Cardiac fibroblast (primary cell): ENCODE results near the gene CCDC194.

Source experiments
- DNase-seq, 2 donors: peaks; one replicate each; pipeline versions ENCODE4 v3.0.0 to v3.0.0-alpha.2; 2010; ENCODE audit warnings: low read depth in 2 of 2
- H3K4me3 ChIP-seq, 2 donors: replicated peaks in 1 of 2; 1 replicate in 1 of 2; 2 replicates in 1 of 2; pipeline ENCODE4 v1.5.1; 2011; ENCODE audit warnings: low read depth in 2 of 2, low read length in 2 of 2, mild to moderate bottlenecking in 2 of 2, moderate library complexity in 1 of 2
- TF ChIP-seq, protein P1 (sequence below): IDR thresholded peaks from one replicate; pipeline ENCODE4 v1.5.1; 2011; ENCODE audit warnings: low read depth, mild to moderate bottlenecking, low read length, inconsistent platforms

CCDC194 gene

DNA sequence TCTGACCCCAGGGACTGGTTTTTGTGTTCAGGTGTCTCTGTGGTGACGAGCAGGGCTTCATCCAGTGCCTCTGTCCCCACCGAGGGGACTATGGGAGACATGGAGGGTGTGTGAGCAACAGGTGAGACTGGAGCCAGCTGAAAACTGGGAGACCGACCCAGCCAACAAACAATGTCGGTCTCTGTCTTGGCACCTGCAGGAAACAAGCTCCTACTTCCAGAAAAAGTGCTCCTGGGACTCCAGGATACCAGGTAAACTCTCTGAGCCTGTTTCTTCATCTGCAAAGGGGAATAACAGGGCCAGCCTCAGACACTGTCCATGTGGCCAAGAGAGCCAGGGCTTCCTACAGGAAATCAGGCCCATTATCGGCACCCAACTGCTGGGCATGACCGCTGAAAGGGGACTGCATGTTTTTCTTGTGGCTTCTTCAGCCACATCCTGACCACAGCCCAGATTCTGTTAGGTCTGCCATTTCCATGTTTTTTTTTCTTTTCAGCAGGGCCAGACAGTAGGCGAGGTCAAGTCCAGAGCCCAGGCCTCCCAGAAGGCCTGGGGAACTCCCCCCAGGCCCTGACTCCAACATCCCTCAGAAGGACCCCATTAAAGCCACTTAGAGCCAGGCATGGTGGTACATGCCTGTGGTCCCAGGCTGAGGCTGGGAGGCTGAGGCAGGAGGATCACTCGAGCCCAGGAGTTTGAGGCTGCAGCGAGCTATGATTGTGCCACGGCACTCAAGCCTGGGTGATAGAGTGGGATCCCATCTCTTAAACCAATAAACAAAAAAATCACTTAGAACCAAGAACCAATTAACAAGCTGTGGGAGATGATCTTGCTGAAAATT is 12.3 kb upstream of the CCDC194 start:
- TF ChIP-seq, protein P1, sequence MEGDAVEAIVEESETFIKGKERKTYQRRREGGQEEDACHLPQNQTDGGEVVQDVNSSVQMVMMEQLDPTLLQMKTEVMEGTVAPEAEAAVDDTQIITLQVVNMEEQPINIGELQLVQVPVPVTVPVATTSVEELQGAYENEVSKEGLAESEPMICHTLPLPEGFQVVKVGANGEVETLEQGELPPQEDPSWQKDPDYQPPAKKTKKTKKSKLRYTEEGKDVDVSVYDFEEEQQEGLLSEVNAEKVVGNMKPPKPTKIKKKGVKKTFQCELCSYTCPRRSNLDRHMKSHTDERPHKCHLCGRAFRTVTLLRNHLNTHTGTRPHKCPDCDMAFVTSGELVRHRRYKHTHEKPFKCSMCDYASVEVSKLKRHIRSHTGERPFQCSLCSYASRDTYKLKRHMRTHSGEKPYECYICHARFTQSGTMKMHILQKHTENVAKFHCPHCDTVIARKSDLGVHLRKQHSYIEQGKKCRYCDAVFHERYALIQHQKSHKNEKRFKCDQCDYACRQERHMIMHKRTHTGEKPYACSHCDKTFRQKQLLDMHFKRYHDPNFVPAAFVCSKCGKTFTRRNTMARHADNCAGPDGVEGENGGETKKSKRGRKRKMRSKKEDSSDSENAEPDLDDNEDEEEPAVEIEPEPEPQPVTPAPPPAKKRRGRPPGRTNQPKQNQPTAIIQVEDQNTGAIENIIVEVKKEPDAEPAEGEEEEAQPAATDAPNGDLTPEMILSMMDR = no peak
- peak overlapping the region in 1 of 2 donors; percentile 12 for H3K4me3 ChIP-seq
- DNase-seq = peak in 1 of 2 donors; percentile 38

DNA sequence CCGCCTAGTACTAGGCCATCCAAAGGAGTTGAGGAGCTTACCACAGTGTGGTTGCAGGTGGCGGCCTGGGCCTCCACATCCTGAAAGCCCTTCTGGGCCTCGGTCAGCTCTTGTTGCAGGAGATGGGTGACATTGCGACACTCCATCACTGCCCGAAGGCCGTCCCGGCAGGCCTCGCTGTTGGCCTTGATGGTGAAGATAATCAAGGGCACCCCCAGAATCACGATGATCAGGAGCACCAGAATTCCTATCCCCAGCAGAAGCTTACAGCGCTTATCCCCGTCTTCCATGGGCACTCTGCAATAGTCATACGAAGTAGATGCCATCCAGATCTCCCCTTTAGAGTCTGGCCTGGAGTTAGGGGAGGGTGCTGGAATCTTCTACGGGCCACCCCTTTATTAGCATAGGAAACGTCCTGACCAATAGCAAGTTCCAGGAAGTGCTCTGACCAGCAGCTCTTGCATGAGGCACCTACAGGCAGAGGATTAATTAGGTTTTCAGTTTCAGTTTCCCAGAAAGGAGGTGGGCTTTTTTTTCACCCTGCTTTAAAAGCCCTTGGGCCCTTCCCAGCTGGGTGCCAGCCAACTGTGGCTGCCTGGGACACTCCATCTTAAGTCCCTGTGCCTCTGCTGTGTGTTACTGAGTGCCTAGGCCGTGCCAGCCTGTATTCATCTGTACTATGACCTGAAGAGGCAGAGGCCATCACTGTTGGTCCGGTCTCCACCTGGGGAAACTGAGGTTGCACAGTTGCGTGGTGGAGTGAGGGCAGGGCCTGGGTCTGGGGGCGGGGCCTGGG is 11.5 kb upstream of the CCDC194 start, which contains the start of gene BST2:
Gene BST2 (minus strand): TSS at position 381 of the 796 bp plus-strand sequence. CDS start 55 bp downstream, at position 326.
- H3K4me3 ChIP-seq = peak within 1 kb of the TSS in 1 of 2 donors; percentile 34
- TF ChIP-seq, protein P1 = no peak
- peak; percentile 65 to 77 for DNase-seq

DNA sequence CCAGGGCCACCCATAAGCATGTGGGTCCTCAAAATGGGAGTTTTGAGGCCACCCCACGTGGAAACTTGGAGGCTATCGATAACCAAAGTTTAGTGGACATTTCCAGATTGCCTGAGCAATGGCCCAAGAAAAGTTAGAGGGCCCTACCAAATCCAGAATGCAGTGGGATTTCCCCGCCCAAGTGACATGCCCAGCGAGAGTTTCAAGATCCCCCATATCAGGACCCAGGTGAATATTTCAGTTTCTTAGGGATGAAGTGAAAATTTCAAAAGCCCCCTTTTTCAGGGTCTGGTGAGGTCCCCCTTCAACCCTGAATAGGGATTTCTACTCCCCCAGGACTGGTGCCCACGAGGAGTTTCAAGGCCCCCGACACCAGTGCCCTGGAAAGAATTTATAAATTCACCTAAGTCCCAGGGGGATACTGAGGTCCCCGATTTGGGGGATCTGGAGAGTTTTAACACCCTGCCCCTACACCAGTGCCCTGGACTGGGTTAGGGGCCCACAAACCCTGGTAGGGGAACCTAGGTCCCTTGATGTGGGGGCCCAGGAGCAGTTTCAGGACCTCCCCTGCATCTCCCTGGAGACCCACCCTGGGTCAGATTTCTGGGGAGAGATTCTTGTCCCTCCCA is 10.7 kb upstream of the CCDC194 start:
- DNase-seq = no peak
- peak overlapping the region in 1 of 2 donors; percentile 34 for H3K4me3 ChIP-seq
- TF ChIP-seq, protein P1 = no peak

DNA sequence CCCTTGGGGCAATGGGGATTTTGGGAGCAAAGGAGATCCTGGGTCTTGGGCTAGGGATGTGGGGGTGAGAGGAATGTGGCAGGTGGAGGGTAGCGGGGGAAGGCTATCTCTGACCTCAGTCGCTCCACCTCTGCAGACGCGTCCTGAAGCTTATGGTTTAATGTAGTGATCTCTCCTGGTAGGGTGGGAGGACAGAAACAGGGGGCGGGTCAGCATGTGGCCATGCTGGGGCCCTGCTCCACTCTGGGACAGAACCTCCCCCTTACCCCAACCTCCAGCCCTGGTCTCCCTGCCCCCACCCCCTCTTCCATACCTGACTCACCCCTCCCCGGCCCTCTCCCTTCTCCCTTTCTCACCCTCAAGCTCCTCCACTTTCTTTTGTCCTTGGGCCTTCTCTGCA is 10.0 kb upstream of the CCDC194 start:
- no peak for DNase-seq
- H3K4me3 ChIP-seq = no peak overlapping the region
- TF ChIP-seq, protein P1 = no peak

DNA sequence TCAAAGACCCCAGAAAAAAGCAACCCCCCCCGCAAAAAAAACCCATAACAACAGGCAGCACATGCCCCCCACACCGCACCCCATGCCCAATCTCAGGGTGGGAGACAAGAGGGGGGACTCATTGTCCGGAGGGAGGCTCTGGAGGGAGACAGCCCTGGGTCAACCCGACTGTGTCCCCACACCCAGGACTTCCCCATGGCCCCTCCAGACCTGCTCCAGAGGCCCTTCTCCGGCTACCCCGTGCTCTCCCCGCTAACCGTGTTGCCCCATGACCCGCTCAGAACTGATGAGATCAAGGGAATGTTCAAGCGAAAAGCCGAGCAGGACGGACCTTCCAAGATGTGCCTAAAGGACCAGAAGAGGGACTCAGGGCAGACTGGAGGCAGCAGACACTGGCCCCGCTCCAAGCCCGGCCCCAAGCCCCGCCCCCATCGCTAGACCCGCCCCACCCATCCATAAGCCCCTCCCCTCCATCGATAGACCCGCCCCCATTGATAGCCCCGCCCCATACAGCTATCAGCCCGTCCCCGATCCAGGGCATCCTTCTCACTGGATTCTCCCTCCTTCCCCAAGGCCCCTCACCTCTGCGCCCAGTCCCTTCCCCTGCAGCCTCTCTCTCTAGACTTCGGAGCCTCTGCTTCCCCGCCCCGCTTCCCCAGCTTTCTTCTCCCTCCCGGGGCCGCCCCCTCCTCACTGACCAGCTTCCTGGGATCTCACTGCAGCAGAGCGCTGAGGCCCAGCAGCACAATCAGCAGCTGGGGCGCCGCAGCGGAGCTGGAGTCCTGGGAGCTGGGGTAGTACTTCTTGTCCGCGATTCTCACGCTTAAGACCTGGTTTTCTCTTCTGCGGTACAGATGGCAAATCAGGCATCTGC is 9.2 kb upstream of the CCDC194 start:
- H3K4me3 ChIP-seq = peak overlapping the region in 1 of 2 donors; percentile 23
- TF ChIP-seq, protein P1 = no peak
- no peak for DNase-seq

DNA sequence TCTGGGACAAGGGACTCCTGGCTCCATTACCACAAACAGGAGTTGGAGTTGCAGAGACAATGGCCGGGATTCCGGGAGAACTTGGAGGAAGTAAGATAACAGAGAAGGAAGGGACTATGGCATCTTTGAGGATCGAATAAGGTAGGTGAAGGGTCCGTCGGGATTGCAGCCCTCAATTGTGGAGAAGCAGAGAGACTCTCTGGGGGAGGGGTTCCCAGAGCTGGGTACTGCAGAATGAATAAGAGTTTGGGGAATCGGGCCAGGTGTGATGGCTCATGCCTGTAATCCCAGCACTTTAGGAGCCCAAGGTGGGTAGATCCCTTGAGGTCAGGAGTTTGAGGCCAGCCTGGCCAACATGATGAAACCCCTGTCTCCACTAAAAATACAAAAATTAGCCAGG is 7.6 kb upstream of the CCDC194 start:
- no peak overlapping the region for H3K4me3 ChIP-seq
- TF ChIP-seq, protein P1 = no peak
- DNase-seq = no peak
